Sigmoid colon (tissue), 3 donors: Measurements from ENCODE around the gene PRDM16.

Experiments used
- POLR2A ChIP-seq, 2 donors: fragments of 450-650 bp; IDR thresholded peaks; one replicate each; pipeline ENCODE4 v1.6.1; 2016; ENCODE audit warnings: antibody characterized with exemption in 2 of 2, mild to moderate bottlenecking in 2 of 2, moderate library complexity in 2 of 2
- TF ChIP-seq, protein P1 (sequence below), 4 experiments: fragments of 450-650 bp in 3 of 4; fragments of 200-600 bp in 1 of 4; IDR thresholded peaks; one replicate each; pipeline ENCODE4 v1.5.1; 2016 to 2019; ENCODE audit warnings: antibody characterized with exemption in 4 of 4, mild to moderate bottlenecking in 3 of 4, moderate library complexity in 2 of 4

DNA sequence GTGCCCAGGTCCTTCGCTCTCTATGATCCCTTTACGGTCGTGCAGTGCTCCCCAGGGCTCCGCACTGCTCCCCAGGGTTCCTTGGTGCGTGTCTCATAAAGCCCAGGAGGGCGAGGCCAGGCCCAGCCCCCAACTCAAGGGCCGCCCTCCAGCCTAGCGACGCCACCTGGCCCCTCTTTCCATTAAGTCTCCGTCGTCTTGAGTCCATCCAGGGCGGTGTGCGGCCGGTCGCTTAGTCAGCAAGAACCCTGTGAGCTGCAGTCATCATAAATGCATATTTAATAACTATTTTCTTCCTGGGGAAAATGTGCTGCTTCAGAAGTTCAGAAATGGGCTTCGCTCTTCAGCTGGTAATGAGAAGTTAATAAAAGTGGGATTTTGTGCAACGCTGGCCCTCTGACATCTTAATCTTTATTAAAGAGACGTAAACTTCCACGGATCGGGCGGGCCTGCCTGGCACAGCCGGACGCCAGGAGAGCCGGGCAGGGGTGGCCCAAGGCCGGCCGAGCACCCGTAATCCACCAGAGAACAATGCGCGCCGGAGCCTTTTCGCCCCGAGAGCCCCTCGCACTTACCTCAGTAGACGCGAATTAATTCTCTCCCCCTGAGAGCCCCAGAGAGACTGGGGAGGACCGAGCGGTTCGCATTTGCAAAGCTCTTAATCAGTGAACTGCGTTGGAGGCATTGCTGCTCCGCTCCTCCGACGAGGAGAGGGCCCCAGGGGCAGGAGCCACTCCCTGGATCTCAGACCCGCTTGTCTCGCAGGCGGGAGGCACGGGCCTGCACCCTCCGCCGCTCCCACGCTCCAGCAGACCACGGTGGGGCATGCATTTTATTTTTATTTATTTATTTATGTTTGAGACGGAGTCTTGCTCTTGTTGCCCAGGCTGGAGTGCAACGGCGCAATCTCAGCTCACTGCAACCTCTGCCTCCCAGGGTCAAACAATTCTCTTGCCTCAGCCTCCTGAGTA, 197.1 kb downstream of the PRDM16 start:
- TF ChIP-seq POLR2A (IDR thresholded peaks at IDR 0.05), result no peak
- TF ChIP-seq, protein P1, sequence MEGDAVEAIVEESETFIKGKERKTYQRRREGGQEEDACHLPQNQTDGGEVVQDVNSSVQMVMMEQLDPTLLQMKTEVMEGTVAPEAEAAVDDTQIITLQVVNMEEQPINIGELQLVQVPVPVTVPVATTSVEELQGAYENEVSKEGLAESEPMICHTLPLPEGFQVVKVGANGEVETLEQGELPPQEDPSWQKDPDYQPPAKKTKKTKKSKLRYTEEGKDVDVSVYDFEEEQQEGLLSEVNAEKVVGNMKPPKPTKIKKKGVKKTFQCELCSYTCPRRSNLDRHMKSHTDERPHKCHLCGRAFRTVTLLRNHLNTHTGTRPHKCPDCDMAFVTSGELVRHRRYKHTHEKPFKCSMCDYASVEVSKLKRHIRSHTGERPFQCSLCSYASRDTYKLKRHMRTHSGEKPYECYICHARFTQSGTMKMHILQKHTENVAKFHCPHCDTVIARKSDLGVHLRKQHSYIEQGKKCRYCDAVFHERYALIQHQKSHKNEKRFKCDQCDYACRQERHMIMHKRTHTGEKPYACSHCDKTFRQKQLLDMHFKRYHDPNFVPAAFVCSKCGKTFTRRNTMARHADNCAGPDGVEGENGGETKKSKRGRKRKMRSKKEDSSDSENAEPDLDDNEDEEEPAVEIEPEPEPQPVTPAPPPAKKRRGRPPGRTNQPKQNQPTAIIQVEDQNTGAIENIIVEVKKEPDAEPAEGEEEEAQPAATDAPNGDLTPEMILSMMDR (IDR thresholded peaks at IDR 0.05), result no peak
